Neural crest cell (in vitro differentiated cells): ENCODE results near the gene CUX1. TPM values are rescaled to one million over a fixed set of nuclear protein-coding genes. Genes with fewer than 3 reads are reported as not detected.

Source experiments
- DNase-seq: peaks from one replicate; pipeline ENCODE4 v3.0.0; 2021; ENCODE audit warnings: low read depth, mixed read lengths, low spot score
- H3K27ac Mint-ChIP-seq: one replicate; pipeline ENCODE4 v1.8.0; 2021; ENCODE audit warnings: mild to moderate bottlenecking, mixed read lengths; ENCODE audit not compliant: unreplicated experiment
- H3K27me3 Mint-ChIP-seq: 2 replicates; pipeline ENCODE4 v1.8.0; 2021; ENCODE audit warnings: low read depth, mild to moderate bottlenecking, mixed read lengths
- H3K36me3 Mint-ChIP-seq: 2 replicates; pipeline ENCODE4 v1.8.0; 2021; ENCODE audit warnings: low read depth, mild to moderate bottlenecking, mixed read lengths
- H3K4me1 Mint-ChIP-seq: 2 replicates; pipeline ENCODE4 v1.8.0; 2021; ENCODE audit warnings: mixed read lengths
- H3K4me3 Mint-ChIP-seq: one replicate; pipeline ENCODE4 v1.8.0; 2021; ENCODE audit warnings: mild to moderate bottlenecking, mixed read lengths
- H3K9me3 Mint-ChIP-seq: 2 replicates; pipeline ENCODE4 v1.8.0; 2021; ENCODE audit warnings: mixed read lengths
- CTCF ChIP-seq: fragments of 200-600 bp; sonication (generic); conservative IDR thresholded peaks from 2 replicates; pipeline ENCODE4 v1.5.0; 2021; ENCODE audit warnings: antibody characterized with exemption, mild to moderate bottlenecking
- total RNA-seq: library from RNA; stranded (reverse); gene quantifications from 2 replicates; pipeline ENCODE4 v1.2.1, GENCODE V29; 2021

Gene CUX1
- total RNA-seq, 1 donor from 2014 or later: 60.0 TPM

GRCh38 chr7:102255501-102255900, 438.1 kb downstream of the CUX1 start:
- peaks cover 50% of the 10 kb centered on the region for H3K4me1 Mint-ChIP-seq
- H3K27ac Mint-ChIP-seq: no peak overlapping the region
- no peak for DNase-seq
- H3K36me3 Mint-ChIP-seq: peaks cover 1% of the 10 kb centered on the region
- H3K27me3 Mint-ChIP-seq: no peaks in the 10 kb centered on the region
- H3K4me3 Mint-ChIP-seq: no peak overlapping the region
- H3K9me3 Mint-ChIP-seq: no peaks in the 10 kb centered on the region
- no peak for TF ChIP-seq CTCF

- no peak for TF ChIP-seq CTCF
- no peaks in the 10 kb centered on the region for H3K9me3 Mint-ChIP-seq
- peak overlapping the region; percentile 35 for H3K27ac Mint-ChIP-seq
Observed at GRCh38 chr7:102255916-102256315, 438.5 kb downstream of the CUX1 start.

GRCh38 chr7:102258073-102258748, 440.8 kb downstream of the CUX1 start:
- peak overlapping the region; percentile 81 for H3K27ac Mint-ChIP-seq
- peaks cover 44% of the 10 kb centered on the region for H3K4me1 Mint-ChIP-seq
- no peak overlapping the region for H3K4me3 Mint-ChIP-seq
- DNase-seq: no peak
- no peaks in the 10 kb centered on the region for H3K27me3 Mint-ChIP-seq
- no peaks in the 10 kb centered on the region for H3K36me3 Mint-ChIP-seq
- no peak for TF ChIP-seq CTCF
- H3K9me3 Mint-ChIP-seq: no peaks in the 10 kb centered on the region

More at GRCh38 chr7:102255916-102256315, 438.5 kb downstream of the CUX1 start:
- peak overlapping the region; percentile 54 for H3K4me3 Mint-ChIP-seq
- peak; percentile 18 for DNase-seq
- H3K27me3 Mint-ChIP-seq: no peaks in the 10 kb centered on the region
- peaks cover 52% of the 10 kb centered on the region for H3K4me1 Mint-ChIP-seq
- H3K36me3 Mint-ChIP-seq: no peaks in the 10 kb centered on the region

GRCh38 chr7:102258749-102259107, 441.3 kb downstream of the CUX1 start:
- Mint-ChIP-seq H3K9me3 (no peaks in the 10 kb centered on the region), H3K4me1 (peaks cover 44% of the 10 kb centered on the region), H3K4me3 (no peak overlapping the region), H3K27me3 (no peaks in the 10 kb centered on the region), H3K36me3 (no peaks in the 10 kb centered on the region), H3K27ac (peak overlapping the region; percentile 81)
- DNase-seq: no peak
- no peak for TF ChIP-seq CTCF

GRCh38 chr7:102260856-102261255, 443.4 kb downstream of the CUX1 start:
- H3K27me3 Mint-ChIP-seq: no peaks in the 10 kb centered on the region
- H3K27ac Mint-ChIP-seq: peak overlapping the region; percentile 4

More at GRCh38 chr7:102260856-102261255, 443.4 kb downstream of the CUX1 start:
- peaks cover 44% of the 10 kb centered on the region for H3K4me1 Mint-ChIP-seq
- no peak for TF ChIP-seq CTCF
- no peaks in the 10 kb centered on the region for H3K9me3 Mint-ChIP-seq
- H3K4me3 Mint-ChIP-seq: no peak overlapping the region
- DNase-seq: peak; percentile 58
- no peaks in the 10 kb centered on the region for H3K36me3 Mint-ChIP-seq
